Activated naive CD4-positive, alpha-beta T cell treated with anti-CD3 and anti-CD28 coated beads for 36 hours (primary cell): ENCODE measurements around the gene CHMP6. TPM values are rescaled to one million over a fixed set of nuclear protein-coding genes. Genes with fewer than 3 reads are reported as not detected.
A peak's percentile ranks its signal among the peaks of the same experiment; 100 is the strongest.
"Not testable (repeated sequence)": the region's sequence is repeated elsewhere in the genome, so short reads cannot be mapped to it uniquely, and the experiment has no call there.

Source experiments
- CTCF ChIA-PET: fragments of 350-600 bp; sonication (Branson Sonifier 250); formaldehyde crosslinking; loops from one replicate; lab custom pipeline; 2021; ENCODE audit warnings: antibody characterized with exemption; lab: Charles Lee
- DNase-seq: peaks from one replicate; pipeline ENCODE4 v3.0.0-alpha.2; 2020
- H3K27ac Mint-ChIP-seq: one replicate; pipeline ENCODE4 v1.8.0; 2021; ENCODE audit warnings: mild to moderate bottlenecking, mixed read lengths
- H3K27me3 Mint-ChIP-seq: one replicate; pipeline ENCODE4 v1.8.0; 2021; ENCODE audit warnings: low read depth, mixed read lengths
- H3K36me3 Mint-ChIP-seq: one replicate; pipeline ENCODE4 v1.8.0; 2021; ENCODE audit warnings: low read depth, mixed read lengths
- H3K4me1 Mint-ChIP-seq: one replicate; pipeline ENCODE4 v1.8.0; 2021; ENCODE audit warnings: low read depth, mixed read lengths
- H3K4me3 Mint-ChIP-seq: one replicate; pipeline ENCODE4 v1.8.0; 2021; ENCODE audit warnings: mild to moderate bottlenecking, moderate library complexity, mixed read lengths
- H3K9me3 Mint-ChIP-seq: one replicate; pipeline ENCODE4 v1.8.0; 2021; ENCODE audit warnings: mixed read lengths
- intact Hi-C: fragments of 100-400 bp; cut with micrococcal nuclease; formaldehyde crosslinking; loops from one replicate; pipeline ENCODE4 v1.15.1; 2023
- total RNA-seq, 2 experiments: library from RNA; stranded (reverse); gene quantifications; one replicate each; pipeline ENCODE4 v1.2.3, GENCODE V29; 2021

CHMP6 gene
- total RNA-seq, 2 experiments from 2014 or later: 10.1 to 10.6 TPM

DNA sequence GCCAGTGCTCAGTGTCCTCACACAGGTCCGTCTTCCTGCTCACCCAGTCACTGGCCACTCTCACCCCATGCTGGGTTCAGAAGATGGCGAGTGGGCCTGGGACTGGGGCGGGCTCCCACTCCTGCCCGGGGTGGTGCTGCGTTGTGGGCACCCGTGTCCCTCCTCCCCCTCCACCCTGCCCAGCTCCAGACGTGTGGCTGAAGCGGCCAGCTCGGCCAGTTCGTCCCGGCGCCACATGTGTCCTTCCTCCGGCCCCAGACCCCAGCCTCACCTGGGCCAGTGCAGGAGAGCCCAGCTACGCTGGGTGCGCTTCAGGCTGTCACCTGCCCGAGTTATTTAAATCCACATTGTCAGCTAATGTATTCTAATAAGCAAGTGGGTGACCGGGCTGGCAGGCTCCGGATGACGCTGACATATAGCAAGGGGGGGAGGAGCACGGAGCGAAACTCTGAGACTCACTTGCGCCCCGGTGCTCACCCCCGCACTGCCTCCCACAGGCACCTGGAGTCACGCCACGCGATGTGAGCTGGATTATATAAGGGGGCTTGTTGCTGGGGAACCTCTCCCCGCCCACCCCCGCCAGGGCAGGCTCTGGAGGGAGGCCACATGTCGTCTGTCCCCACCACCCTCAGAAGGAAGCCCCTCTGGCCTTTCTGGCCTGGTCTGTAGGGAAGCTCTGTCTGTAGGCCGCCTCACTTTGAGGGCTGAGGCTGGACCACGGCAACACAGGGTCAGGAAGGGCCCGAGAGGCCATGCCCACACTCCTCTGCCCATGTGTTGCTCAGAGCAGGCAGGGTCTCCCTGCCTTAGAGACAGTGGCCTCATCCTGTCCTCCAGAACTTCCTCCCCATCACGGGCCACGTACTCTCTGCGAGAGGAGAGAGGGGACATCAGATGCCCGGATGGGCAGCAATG lies 36.2 kb downstream of the CHMP6 start:
- Mint-ChIP-seq H3K36me3 (no peaks in the 10 kb centered on the region), H3K27ac (no peak overlapping the region), H3K4me3 (no peak overlapping the region), H3K9me3 (peaks cover 5% of the 10 kb centered on the region), H3K27me3 (peaks cover 4% of the 10 kb centered on the region), H3K4me1 (peaks cover 9% of the 10 kb centered on the region)
- DNase-seq: no peak
- intact Hi-C loops: no loop called here
- CTCF ChIA-PET: interaction anchor here (0.9 kb wide), 1 partner anchor 74 kb away, joined by 3 read pairs; no protein-coding TSS in a partner anchor

DNA sequence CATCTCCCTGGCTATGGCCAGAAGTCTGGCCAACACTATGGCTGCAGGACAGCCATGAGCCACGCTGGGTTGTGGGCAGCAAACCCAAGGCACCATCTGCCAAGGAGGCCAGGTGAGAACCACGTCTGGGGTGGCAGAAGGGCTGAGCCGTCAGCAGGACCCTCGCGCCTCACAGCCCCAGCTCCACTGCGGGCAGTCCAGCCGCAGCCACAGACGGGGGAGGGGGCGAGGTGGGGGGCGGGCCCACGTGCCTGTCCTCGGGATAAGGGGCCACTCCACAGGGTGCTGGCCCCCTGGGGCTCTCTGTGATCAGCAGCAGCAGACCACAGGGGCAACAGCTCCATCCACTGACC lies 36.8 kb downstream of the CHMP6 start:
- Mint-ChIP-seq H3K4me1 (peaks cover 10% of the 10 kb centered on the region), H3K27me3 (peaks cover 9% of the 10 kb centered on the region), H3K27ac (no peak overlapping the region), H3K4me3 (no peak overlapping the region), H3K9me3 (peaks cover 5% of the 10 kb centered on the region), H3K36me3 (no peaks in the 10 kb centered on the region)
- DNase-seq: no peak
- CTCF ChIA-PET: no interaction called here
- intact Hi-C loops: no loop called here

GRCh38 chr17:81029859-81030258 lies 38.2 kb downstream of the CHMP6 start:
- CTCF ChIA-PET: no interaction called here
- Mint-ChIP-seq H3K27ac (no peak overlapping the region), H3K4me1 (peaks cover 14% of the 10 kb centered on the region), H3K9me3 (peaks cover 5% of the 10 kb centered on the region), H3K36me3 (no peaks in the 10 kb centered on the region), H3K4me3 (no peak overlapping the region), H3K27me3 (peaks cover 17% of the 10 kb centered on the region)
- DNase-seq: no peak
- intact Hi-C loops: loop anchor here (5.0 to 10.0 kb wide), 2 partner anchors 192 to 455 kb away; partner anchors contain the start of gene CEP131

DNA sequence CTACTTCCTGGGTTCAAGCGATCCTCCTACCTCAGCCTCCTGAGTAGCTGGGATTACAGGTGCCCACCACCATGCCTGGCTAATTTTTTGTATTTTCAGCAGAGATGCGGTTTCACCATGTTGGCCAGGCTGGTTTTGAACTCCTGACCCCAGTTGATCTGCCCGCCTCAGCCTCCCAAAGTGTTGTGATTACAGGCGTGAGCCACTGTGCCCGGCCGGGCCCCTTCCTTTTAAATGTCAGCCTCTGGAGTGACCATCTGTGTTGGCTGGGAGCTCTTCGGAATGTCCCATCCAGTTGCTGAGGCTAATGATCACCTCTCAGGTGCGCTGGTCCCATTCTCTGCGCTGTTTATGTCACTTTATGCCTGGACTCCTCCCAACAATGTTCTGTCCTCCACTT lies 38.7 kb downstream of the CHMP6 start:
- H3K27ac Mint-ChIP-seq, H3K4me3 Mint-ChIP-seq, DNase-seq, H3K9me3 Mint-ChIP-seq, H3K36me3 Mint-ChIP-seq, CTCF ChIA-PET: not testable (repeated sequence)
- Mint-ChIP-seq H3K27me3 (peaks cover 17% of the 10 kb centered on the region), H3K4me1 (peaks cover 14% of the 10 kb centered on the region)
- intact Hi-C loops: loop anchor here (5.0 to 10.0 kb wide), 2 partner anchors 192 to 454 kb away; partner anchors contain the start of gene CEP131

DNA sequence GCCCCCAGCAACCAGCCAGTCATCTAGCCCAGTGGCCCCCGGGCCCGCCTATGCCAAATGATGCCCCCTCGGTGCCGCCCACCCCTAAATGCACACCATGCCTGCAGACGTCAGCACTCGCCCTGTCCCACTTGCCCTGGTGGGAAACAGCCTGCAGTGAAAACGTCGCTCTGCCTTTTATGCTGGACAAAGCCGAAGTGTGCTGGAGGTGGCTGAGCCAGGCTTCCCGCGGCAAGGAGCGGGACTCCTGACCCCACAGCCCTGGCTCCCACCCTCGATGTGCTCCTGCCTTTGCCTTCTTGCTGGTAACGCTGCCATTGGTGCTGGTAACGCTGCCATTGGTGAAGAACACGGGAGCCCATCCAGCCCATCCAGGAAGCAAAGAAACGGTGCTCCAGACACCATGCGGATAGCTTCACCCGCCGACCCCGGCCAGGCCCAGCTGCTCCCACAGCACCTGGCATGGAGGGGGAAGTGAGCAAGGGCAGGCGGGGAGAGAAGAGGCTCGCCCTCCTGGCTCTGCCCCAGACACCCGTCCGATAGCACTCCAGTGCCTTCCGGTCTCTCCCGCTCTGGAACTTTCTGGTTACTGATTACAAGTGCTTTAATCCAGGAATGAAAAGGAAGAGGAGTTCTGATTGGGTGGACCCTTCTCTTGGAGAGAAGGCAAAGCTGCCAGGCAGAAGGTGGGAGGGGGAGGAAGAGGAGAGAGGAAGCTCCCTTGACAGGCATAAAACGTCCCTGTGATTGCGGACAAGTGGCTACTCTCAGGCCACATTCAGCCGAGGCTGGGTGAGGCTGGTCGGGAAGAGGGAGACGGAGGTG lies 39.3 kb downstream of the CHMP6 start:
- intact Hi-C loops: loop anchor here (5.0 to 10.0 kb wide), 2 partner anchors 191 to 454 kb away; partner anchors contain the start of gene CEP131
- CTCF ChIA-PET: interaction anchor here (0.6 kb wide), 1 partner anchor 56 kb away, joined by 3 read pairs; no protein-coding TSS in a partner anchor
- no peak overlapping the region for H3K4me3 Mint-ChIP-seq
- peaks cover 19% of the 10 kb centered on the region for H3K27me3 Mint-ChIP-seq
- H3K27ac Mint-ChIP-seq: no peak overlapping the region
- no peak for DNase-seq
- H3K9me3 Mint-ChIP-seq: peaks cover 5% of the 10 kb centered on the region
- peaks cover 17% of the 10 kb centered on the region for H3K4me1 Mint-ChIP-seq
- H3K36me3 Mint-ChIP-seq: no peaks in the 10 kb centered on the region

DNA sequence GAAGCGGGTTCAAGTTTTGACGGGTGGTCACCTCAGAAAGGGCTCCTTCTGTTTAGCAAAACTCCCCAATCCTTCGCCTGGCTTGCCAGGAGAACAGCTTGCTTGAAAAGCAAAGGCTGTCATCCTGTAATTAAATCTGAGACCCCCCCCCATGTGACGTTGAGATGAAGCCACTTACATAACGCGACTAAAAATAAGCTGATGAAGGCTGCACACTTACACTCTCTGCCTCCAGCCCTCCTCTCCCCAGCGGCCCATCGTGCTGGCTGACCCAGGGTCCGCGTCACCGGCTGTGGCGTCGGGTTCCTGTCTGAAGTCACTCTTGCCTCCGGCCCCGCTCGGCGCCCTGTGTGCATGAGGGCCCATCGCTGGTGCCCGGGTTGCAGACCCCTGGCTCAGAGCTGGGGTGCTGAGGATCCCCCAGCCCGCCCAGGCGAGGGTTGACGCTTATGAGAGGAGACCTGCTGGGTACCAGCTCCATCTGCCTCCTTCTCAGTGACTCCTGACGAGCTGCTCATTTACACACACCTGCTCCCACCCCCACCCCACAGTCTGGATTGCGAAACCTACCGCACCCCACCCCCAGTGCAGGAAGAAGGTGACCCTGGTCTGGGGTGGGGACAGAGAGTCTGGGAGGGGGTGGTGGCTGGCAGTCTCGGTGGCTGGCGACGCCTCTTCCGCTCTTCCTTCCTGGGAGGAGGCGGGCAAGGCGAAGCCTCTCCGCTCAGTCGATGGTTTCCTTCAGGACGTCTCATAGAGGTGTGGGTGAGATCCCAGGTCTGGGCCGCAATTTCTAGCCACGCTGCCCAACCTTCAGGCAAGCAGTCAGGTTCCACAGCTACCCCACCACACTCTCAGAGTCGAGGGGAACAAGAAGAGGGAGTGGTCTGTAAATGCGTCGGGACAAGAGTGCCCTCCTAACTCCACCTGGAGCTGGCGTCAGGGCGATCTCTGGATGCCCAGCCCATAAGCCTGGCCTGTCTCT lies 40.2 kb downstream of the CHMP6 start:
- peaks cover 19% of the 10 kb centered on the region for H3K4me1 Mint-ChIP-seq
- DNase-seq: no peak
- H3K36me3 Mint-ChIP-seq: no peaks in the 10 kb centered on the region
- H3K9me3 Mint-ChIP-seq: peaks cover 3% of the 10 kb centered on the region
- H3K4me3 Mint-ChIP-seq: no peak overlapping the region
- H3K27me3 Mint-ChIP-seq: peaks cover 23% of the 10 kb centered on the region
- intact Hi-C loops: loop anchor here (5.0 to 10.0 kb wide), 2 partner anchors 190 to 453 kb away; partner anchors contain the start of gene CEP131
- H3K27ac Mint-ChIP-seq: no peak overlapping the region
- CTCF ChIA-PET: interaction anchor here (0.6 to 1.7 kb wide), 2 partner anchors 8 to 55 kb away, joined by 3 to 11 read pairs; no protein-coding TSS in a partner anchor

DNA sequence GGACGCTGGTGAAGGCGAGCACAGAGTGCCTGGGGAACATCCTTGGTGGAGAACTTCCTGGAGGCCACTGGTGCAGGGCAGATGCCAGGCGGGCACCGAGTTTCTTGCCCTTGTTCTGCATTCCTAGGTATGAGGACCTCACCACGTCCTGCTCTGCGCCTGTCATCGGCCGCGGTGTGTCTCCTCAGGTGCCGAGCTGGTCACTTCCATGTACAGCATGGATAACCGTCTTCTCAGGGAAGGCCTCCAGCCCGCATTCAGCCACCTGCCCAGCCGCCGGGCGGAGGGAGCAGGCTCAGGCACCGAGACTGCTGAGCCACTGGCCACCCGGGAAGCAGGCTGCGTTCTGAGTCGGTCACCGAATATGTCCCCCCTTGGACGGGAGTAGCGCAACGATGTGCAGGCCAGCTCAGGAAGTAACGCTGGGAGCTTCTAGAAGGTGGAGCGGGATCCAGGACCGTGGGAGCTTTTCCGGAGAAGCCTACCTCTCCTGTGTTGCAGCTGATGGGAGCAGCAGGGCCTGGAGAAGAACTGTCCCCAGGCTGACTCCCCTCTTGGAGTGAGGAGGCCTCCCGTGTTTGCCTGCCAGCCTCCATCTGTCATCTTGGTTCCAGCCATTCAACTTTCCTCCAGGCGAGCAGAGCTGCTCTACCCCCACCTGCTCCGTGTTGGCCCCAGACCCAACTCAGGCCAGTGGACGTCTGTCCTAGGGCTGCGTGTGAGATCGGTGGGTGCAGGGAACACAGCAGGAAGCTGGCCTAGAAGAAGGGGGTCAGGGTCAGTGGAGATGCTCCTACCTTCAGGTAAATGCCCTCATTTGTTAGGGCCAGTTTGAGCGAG lies 41.2 kb downstream of the CHMP6 start:
- H3K27me3 Mint-ChIP-seq: peaks cover 21% of the 10 kb centered on the region
- H3K4me1 Mint-ChIP-seq: peaks cover 15% of the 10 kb centered on the region
- no peaks in the 10 kb centered on the region for H3K9me3 Mint-ChIP-seq
- no peak overlapping the region for H3K27ac Mint-ChIP-seq
- intact Hi-C loops: loop anchor here (5.0 to 10.0 kb wide), 2 partner anchors 189 to 452 kb away; partner anchors contain the start of gene CEP131
- H3K36me3 Mint-ChIP-seq: no peaks in the 10 kb centered on the region
- CTCF ChIA-PET: interaction anchor here (1.7 kb wide), 1 partner anchor 9 kb away, joined by 11 read pairs; no protein-coding TSS in a partner anchor
- DNase-seq: no peak
- peak overlapping the region; percentile 39 for H3K4me3 Mint-ChIP-seq

DNA sequence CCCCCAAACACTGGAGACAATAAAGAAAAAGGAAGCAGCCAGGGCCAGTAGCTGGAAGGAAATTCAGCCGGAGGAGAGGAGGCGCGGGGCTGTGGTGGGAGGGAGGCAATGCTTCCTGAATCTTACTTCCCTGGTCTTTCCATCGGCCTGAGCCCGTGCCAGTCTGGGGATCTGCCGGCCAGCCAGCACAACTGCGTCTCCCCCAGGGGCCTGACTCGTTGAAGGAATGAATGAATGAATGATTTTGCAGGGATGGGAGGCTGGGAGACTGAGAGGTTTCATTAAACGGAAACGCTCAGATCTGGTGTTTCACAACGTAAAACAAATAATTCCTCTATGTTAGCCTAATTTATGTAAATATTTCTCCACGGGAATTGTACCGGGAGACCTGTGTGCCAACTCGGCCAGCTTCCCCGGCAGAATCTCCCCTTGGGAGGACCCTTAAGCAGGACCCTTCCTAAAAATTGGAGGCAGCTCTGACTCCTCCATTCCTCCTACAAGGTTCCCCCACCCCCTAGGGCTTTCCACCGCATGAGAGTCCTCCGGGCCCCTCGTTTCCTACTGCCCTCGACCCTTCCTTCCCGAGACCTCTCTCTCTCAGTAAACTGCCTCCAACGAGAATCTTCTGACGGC lies 42.0 kb downstream of the CHMP6 start:
- CTCF ChIA-PET: interaction anchor here (1.7 kb wide), 1 partner anchor 10 kb away, joined by 11 read pairs; no protein-coding TSS in a partner anchor
- Mint-ChIP-seq H3K4me1 (peaks cover 15% of the 10 kb centered on the region), H3K36me3 (no peaks in the 10 kb centered on the region), H3K9me3 (no peaks in the 10 kb centered on the region), H3K27me3 (peaks cover 21% of the 10 kb centered on the region), H3K27ac (no peak overlapping the region), H3K4me3 (peak overlapping the region; percentile 63)
- intact Hi-C loops: loop anchor here (5.0 to 10.0 kb wide), 2 partner anchors 189 to 451 kb away; partner anchors contain the start of gene CEP131
- no peak for DNase-seq

DNA sequence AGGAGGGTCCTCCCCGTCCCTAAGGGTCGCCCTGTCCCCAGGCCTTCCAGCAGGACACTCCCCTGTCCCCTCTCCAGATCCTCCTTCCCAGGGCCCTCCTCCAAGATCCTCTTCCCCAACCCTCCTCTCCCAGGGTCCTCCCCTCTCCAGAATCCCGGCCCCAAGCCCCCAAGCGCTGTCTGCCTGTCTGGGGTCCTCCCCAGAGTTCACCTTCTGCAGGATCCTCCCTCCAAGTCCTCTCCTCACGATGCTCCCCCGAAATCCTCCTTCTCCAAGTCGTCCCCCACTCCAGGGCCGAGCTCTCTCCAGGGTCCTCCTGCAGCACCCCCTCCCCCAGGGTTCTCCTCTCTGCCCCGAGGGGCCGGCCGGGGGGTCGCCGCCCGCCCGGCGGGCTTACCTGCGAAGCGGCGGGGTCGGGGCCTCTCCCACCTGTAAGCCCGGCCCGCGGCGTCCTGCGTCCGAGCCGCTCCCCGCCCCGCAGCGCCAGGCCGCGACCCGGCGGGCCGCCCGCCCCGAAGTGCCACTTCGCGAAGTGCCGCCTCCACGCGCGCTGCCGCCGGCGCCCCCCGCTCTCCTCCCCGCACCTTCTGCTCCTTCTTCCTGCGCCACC lies 42.6 kb downstream of the CHMP6 start:
- DNase-seq: no peak
- H3K4me3 Mint-ChIP-seq: peak overlapping the region; percentile 63
- H3K27me3 Mint-ChIP-seq: peaks cover 19% of the 10 kb centered on the region
- H3K36me3 Mint-ChIP-seq: no peaks in the 10 kb centered on the region
- intact Hi-C loops: loop anchor here (5.0 to 10.0 kb wide), 2 partner anchors 188 to 451 kb away; partner anchors contain the start of gene CEP131
- peaks cover 15% of the 10 kb centered on the region for H3K4me1 Mint-ChIP-seq
- H3K27ac Mint-ChIP-seq: no peak overlapping the region
- no peaks in the 10 kb centered on the region for H3K9me3 Mint-ChIP-seq
- CTCF ChIA-PET: no interaction called here
